Measurements from ENCODE around the gene AMOTL1.

Gene AMOTL1

GRCh38 chr11:94858012-94858705, 90.0 kb downstream of the AMOTL1 start:
- no peak for DNase-seq

- no peak for DNase-seq
Observed at GRCh38 chr11:94860333-94860732, 92.2 kb downstream of the AMOTL1 start.

- no peak for DNase-seq
Observed at GRCh38 chr11:94861306-94861845, 93.2 kb downstream of the AMOTL1 start.

- DNase-seq = no peak
Observed at GRCh38 chr11:94862926-94863880, 95.0 kb downstream of the AMOTL1 start.

GRCh38 chr11:94864506-94865045, 96.4 kb downstream of the AMOTL1 start:
- no peak for DNase-seq

GRCh38 chr11:94866231-94866822, 98.2 kb downstream of the AMOTL1 start:
- DNase-seq = no peak

- DNase-seq = no peak
Observed at GRCh38 chr11:94866936-94867795, 99.0 kb downstream of the AMOTL1 start.

- DNase-seq = no peak
Observed at GRCh38 chr11:94868468-94868867, 100.3 kb downstream of the AMOTL1 start.

- DNase-seq = no peak
Observed at GRCh38 chr11:94869186-94869585, 101.0 kb downstream of the AMOTL1 start.

GRCh38 chr11:94870422-94870821, 102.3 kb downstream of the AMOTL1 start:
- DNase-seq = no peak

- no peak for DNase-seq
Observed at GRCh38 chr11:94871491-94872185, 103.5 kb downstream of the AMOTL1 start.

GRCh38 chr11:94873916-94874540, 105.9 kb downstream of the AMOTL1 start:
- DNase-seq = peak; percentile 48

- DNase-seq = no peak
Observed at GRCh38 chr11:94876222-94876621, 108.1 kb downstream of the AMOTL1 start.

- DNase-seq = peak; percentile 88
Observed at GRCh38 chr11:94876645-94877442, 108.7 kb downstream of the AMOTL1 start.

- DNase-seq = no peak
Observed at GRCh38 chr11:94877443-94878200, 109.5 kb downstream of the AMOTL1 start.

- DNase-seq = no peak
Observed at GRCh38 chr11:94879006-94879405, 110.8 kb downstream of the AMOTL1 start.

- no peak for DNase-seq
Observed at GRCh38 chr11:94880216-94880615, 112.1 kb downstream of the AMOTL1 start.

GRCh38 chr11:94882931-94883330, 114.8 kb downstream of the AMOTL1 start:
- DNase-seq = no peak

GRCh38 chr11:94883878-94884277, 115.7 kb downstream of the AMOTL1 start:
- DNase-seq = no peak
